Lower leg skin (tissue), 3 donors: ENCODE results near the gene DRG1.

Experiments used
- CTCF ChIP-seq, 3 donors: fragments of 450-650 bp; IDR thresholded peaks; one replicate each; pipeline ENCODE4 v1.5.1; 2016; ENCODE audit warnings: antibody characterized with exemption in 3 of 3, mild to moderate bottlenecking in 3 of 3, moderate library complexity in 2 of 3
- POLR2A ChIP-seq, 2 donors: fragments of 450-650 bp; IDR thresholded peaks; one replicate each; pipeline ENCODE4 v1.6.1; 2016 to 2017; ENCODE audit warnings: antibody characterized with exemption in 2 of 2, mild to moderate bottlenecking in 1 of 2, moderate library complexity in 1 of 2

- no peak for TF ChIP-seq CTCF (IDR thresholded peaks at IDR 0.05)
- TF ChIP-seq POLR2A (IDR thresholded peaks at IDR 0.05) = no peak
Measured at GRCh38 chr22:31481129-31481528, 81.7 kb downstream of the DRG1 start.
